Vagina (tissue), 2 donors: ENCODE results near the gene COBL.

ENCODE experiments used
- POLR2A ChIP-seq, 2 donors: fragments of 450-650 bp; IDR thresholded peaks; one replicate each; pipeline ENCODE4 v1.6.1; 2017; ENCODE audit warnings: antibody characterized with exemption in 2 of 2, mild to moderate bottlenecking in 2 of 2, moderate library complexity in 2 of 2
- POLR2AphosphoS5 ChIP-seq, 2 donors: sonication (generic); formaldehyde crosslinking; IDR thresholded peaks; one replicate each; pipeline ENCODE4 v1.9.0; 2017; ENCODE audit warnings: antibody characterized with exemption in 2 of 2, mild to moderate bottlenecking in 2 of 2, low read depth in 1 of 2; ENCODE audit not compliant: insufficient read depth in 1 of 2

DNA sequence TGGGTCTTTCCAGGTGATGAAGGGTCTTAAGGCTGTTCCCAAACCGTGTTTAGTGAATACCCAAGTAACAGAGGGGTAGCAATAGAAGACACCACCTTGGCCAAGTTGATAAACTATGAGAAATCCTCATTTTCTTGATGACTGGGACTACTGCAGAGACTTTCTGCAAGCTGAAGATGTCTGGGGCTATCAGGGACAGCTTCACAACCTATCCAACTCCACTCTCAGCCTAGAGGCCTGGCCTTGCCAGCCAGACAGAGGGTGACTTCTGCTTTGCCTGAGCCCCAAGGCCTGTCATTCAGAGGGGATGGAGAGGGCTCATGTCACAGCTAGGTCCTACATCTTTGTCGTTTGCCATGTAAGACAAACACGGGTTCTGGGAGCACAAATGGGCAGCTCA is 278.0 kb downstream of the COBL start:
- TF ChIP-seq POLR2AphosphoS5 (IDR thresholded peaks at IDR 0.05; ENCODE audit: insufficient read depth in 1 of 2, low read depth in 1 of 2): no peak
- TF ChIP-seq POLR2A (IDR thresholded peaks at IDR 0.05): no peak
